ENCODE data around the gene FAAH.

GRCh38 chr1:46411010-46411405 is 16.9 kb downstream of the FAAH start:
- TF ChIP-seq CTCF (IDR thresholded peaks at IDR 0.05) = no peak
- TF ChIP-seq POLR2A (IDR thresholded peaks at IDR 0.05) = no peak

Measured in Peyer's patch (tissue), 4 donors.